GM19438 (cell line): ENCODE data around the gene HOPX.
"Not testable (repeated sequence)": the region's sequence is repeated elsewhere in the genome, so short reads cannot be mapped to it uniquely, and the experiment has no call there.

Experiments used
- ATAC-seq: cut with Tn5 transposase; IDR thresholded peaks from one replicate; pipeline ENCODE4 v1.9.1; 2021; ENCODE audit warnings: low read depth; ENCODE audit not compliant: unreplicated experiment

The HOPX gene

DNA sequence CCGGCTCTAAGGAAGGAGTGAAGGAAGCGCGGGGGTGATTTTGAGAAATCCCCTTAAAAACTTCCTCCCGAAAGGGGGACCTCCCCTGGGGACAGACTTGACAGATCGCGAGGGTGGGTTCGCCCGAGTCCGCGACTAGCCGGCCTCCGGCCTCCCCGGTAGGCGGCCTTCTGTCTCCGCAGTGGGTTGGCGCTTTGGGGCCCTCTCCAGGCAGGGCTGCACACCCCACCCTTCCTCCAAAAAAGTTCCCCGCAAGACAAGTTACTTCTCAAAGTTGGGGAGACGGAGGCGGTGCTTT is 24.8 kb downstream of the HOPX start:
- ATAC-seq = no peak

DNA sequence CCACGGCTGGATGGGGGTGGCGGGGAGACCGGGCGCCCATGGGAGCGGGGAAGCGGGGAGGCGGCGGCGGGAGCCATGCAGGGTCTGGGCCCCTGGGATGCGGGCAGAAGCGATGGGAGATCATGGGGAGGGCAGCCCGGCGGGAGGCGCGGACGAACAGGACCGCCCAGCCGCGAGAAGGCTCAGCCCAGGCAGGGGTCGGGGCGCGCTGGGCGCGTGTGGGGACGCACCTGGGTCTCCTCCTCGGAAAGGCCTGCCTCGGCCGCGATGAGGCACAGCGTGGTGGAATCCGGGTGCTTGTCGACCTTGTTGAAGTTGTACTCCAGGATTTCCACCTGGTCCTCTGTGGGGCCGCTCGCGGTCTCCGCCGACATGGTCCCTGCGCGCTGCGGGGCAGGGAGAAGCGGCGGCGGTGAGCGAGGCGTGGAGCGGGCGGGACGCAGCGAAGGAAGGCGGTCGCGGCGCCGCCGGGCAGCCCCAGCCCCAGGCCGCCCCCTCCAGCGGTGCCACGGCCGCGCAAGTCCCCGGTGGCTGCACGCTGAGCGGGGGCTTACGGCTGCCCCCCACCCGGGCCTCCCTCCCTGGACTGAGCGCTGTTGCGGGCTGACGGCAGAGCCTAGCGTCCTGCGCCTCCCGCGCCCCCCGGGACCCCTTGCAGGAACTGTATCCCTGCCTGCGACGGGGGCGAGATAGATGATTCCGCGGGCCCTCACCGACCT is 25.3 kb downstream of the HOPX start:
- no peak for ATAC-seq

DNA sequence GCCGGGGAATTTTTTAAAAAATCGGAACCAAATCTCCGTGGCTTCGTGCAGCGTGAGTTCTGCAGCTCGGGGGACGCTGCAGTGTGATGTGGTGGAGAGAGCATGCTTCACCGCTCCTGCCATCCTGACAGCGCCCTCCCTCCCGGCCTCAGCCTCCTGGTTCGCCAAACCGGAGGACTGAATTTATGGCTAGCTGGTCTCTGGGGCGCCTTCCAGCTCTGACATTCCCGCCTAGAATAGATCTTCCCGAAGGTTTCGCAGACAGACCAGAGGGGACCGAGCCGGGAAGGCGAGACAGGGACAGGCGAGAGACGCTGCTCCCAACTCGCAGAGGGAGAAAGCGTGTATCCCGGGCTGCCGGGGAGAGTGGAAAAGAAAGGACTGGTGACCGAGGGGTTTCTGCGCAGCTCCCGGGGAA is 25.9 kb downstream of the HOPX start:
- no peak for ATAC-seq

DNA sequence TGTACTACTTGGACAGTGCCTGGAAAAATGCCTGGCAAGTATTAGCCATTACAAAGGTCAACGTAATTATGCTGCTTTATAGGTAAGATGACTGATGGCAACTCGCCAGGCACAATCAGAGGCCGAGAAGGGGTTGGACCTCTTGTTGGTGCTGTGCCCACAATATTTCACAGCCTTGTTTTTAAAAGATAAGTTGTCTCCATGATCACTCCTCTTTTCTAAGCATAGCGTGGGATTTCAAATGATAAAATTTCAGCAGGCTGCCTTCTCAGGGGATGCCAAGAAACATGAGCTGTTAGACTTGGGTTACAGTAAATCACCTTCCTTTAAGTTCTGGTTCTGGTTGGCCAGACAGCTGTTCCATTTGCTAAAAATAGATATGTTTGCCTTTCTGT is 26.9 kb downstream of the HOPX start:
- ATAC-seq = no peak

DNA sequence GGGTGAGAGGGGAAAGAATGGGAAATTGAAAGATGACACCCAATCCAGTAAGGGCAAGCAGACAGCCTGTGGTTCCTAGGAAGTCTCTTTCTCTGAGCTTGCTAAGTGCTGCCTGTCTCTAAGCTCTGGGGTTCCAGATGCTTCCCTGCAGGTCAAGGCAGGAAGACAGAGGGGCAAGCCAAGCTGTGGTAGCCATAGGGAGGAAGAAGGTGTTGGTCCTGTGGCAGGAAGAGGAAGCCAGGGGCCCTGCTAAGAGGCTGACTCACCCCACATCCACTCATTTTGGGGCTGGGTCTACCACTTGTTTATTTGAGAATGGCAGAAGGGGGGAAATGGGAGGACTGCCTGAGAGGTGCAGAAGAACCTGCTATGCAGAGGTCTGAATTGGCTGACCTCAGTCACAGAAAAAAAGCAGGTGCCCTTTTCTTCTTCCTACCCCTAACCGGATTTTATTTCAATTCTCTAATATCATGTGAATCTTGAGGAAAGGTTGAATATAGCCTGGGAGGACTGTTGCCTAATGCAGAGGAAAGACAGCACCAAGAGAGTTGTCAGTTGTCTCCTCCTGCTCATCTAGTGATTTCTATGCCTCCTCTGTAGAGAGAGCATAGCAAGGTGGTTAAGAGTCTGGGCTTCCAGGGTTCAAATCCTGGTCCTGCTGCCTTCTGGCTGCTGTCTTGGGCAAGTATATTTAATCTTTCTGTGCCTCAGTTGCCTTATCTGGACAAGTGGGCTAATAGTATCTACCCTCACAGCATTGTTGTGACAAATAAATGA is 27.4 kb downstream of the HOPX start:
- no peak for ATAC-seq

DNA sequence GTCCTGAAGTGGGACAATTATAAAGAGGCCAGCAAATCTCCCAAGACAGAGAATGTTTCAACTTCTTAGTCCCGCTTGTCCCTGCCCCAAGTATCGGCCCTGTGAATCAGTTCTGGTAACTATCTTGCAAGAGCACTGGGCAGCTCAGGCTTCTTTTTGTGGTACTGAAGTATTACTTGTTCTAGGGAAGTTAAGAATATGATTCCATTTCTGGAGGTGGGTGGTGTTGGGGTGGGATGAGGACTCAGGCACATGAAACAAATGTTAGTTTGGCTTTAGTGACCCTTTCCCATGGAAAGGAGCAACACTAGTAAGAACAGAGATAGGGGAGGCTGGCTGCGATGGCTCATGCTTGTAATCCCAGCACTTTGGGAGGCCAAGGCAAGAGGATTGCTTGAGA is 28.9 kb downstream of the HOPX start:
- no peak for ATAC-seq

DNA sequence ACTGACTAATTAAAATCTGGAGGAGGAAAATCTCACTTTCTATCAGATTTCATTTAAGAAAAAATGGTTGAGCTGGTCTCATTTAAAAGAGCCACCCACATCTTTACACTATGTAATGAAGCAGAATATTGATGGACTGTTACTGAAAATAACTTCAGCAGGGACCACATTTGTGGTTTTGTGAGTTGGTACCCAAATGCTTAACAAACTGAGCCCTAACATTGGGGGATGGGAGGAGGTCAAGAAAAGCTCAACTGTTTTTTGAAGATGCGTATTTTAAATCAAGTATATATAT is 30.1 kb downstream of the HOPX start:
- no peak for ATAC-seq

DNA sequence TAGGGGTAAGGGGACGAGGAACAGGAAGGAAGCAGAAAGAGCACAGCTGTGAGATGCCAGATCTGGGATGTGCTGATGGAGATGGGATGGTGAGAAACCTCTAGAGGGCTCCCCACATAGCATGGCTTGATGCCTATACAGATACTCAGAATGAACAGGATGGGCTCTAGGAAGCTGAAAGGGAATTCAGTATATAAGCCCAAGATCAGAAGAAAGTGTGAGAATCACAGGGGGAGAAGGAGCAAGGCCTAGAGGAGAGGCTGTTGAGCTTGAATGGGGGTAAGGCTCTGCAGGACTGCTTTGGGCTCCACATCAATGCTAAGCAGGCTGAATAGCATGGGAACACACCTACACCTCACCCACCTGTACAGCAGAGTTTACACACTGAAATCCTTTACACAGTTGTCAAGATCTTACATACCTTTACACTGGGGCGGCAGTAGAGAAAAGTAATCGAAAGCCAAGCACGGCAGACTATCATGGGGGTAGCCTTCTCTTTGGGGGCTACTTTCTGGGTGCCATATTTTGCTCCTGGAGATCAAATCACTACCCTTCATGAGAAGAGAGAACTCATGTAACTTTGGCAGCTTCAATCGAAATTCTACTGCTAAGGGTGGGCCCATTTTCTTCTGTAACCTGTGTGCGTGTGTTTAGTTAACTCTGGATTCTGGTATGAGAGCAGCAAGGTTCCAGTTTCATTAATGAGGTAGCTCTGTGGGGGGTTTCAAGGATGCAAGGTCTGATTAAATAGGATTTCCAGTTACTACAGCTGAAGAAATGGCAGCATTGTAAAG is 30.6 kb downstream of the HOPX start:
- ATAC-seq = no peak

DNA sequence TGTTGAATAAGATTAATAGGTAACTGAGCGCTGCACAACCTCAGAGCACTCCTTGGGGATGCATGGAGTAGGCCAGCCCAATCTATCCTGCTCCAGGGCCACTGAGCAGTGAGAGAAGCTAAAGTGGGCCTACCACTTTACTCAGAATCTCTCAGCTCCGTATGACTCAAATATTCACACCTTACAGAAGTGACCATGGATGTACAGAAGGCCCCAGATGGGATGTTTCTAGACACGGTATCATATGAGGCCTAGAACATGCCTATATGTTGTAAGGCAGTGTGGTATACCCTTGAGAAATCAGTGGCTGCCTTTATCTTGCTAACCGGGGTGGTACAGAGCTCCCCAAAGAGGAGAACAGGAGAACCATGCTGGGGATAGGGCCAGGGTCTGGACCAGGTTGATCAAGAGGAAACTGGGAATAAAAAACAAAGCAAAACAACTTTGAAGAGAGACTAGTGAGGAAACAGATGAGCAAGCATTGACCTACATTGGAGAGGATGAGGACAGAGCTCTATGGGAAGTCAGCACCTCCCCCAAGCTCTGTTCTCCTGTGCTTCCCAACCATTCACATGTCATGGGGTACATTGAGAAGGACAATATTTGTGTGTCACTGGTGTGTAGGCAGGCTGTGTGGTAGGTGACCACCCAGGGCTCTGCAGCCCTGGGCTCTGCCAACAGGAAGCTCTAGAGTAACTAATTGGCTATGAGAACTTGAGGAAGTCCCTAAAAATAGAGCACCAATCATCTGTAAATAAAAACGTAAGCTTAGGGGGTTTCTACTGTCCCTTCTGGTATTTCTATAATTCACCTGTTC is 31.4 kb downstream of the HOPX start:
- no peak for ATAC-seq

DNA sequence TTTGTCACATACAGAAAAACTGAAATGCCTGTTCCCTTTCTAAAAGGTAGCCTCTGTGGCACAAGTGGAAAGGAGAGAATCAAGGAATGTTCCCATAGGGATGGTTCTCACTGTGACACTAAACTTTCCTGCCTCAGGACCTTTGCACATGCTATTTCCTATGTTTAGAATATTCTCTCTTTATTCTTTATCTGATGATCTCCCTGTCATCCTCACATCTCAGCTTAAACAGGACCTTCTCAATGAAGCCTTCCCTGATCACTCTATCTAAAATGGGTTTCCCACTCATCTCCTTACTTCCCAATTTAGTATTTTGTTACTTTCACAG is 32.3 kb downstream of the HOPX start:
- no peak for ATAC-seq

DNA sequence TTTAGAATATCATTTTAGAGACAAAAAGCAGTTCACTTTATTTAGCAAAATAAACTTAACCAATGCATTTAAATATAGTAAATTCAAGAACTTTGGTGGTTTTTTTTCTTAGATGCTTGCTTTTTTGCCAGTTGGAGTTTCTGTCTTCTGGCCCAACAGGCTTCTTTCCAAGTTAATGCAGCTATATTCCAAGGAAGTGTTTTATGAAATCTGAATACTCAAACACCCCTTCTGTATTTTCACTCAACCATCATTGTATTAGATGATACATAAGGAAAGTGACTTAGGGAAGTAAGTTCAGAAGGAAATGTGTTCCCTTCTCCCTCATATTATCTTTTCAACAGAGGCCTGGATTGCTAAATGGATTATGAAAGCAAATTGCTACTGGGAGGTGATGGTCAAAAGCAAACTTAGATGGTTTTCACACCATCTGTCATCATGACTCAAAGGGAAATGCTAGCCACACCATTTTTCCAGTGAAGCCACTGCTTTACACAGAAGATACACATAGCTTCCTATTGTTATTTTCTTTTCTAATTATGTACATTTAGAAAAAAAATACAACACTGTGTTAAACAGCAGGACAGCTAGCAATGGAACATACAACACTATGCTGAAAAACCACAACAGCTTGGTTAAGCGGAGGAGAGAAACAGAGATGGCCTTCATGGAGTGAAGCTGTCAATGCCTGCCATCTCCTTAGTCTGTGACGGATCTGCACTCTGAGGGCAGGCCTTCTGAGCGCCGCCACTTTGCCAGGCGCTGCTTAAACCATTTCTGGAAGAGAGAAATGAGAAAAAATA is 32.9 kb downstream of the HOPX start:
- ATAC-seq = no peak

DNA sequence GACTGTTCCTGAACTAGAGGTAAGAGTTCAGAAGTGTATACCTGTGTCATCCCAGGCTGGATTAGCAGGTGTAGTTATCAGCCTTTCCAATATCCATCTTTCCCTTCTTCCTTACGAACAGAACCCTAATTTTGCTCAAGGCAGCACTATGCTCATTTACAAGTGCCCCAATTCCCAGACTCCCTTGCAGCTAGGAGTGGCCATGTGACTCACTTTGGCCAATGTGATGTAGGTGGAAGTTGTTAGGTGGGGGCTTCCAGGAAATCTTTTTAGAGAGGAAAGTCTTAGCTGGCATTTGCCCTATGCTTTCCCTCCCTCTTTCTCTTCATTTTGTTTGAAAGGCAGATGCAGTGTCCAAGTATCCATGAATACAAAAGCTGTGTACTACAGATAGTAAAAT is 34.8 kb downstream of the HOPX start:
- no peak for ATAC-seq

DNA sequence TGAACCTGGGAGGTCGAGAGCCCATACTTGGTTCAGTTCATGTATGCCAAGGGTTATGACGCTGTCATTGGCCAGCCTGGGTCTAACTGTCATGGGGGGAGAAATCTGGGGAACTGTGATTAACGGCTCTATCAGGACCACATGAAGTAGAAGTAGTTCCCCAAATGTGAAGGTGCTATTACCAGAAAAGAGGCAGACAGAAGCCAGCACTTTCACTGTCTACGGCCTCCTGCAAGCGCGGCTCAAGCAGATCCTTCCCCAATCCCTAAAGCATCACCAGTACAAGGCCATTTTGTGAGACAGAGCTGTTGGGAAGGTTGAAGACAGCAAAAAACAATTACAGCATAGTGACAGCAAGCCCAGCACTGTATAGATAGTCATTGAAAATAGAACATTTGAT is 37.5 kb downstream of the HOPX start:
- no peak for ATAC-seq

DNA sequence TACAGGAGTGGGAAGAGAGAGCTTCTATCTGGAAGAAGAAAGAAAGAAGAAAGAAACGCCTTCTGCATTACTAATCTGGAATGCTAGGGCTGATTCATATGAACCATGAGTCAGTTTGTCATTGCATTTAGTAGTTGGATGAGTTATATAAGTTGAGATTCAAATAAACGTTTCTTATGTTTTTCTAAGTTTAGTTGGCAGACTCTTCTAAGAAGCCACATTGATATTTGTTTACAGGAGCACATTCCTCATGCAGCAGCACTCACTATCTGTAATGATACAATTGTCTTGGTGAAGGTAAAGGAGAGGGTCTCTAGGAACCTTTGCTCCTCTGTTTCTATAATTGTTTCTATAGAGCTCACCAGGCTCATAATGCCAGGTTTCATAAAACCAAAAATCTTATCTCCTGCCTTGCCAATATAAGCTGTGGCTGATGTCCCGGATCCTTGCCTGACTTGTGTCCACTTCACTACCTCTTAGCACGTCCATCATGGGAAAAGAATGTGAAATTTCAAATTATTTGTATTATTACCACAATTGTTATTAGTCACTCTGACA is 39.5 kb downstream of the HOPX start:
- no peak for ATAC-seq

DNA sequence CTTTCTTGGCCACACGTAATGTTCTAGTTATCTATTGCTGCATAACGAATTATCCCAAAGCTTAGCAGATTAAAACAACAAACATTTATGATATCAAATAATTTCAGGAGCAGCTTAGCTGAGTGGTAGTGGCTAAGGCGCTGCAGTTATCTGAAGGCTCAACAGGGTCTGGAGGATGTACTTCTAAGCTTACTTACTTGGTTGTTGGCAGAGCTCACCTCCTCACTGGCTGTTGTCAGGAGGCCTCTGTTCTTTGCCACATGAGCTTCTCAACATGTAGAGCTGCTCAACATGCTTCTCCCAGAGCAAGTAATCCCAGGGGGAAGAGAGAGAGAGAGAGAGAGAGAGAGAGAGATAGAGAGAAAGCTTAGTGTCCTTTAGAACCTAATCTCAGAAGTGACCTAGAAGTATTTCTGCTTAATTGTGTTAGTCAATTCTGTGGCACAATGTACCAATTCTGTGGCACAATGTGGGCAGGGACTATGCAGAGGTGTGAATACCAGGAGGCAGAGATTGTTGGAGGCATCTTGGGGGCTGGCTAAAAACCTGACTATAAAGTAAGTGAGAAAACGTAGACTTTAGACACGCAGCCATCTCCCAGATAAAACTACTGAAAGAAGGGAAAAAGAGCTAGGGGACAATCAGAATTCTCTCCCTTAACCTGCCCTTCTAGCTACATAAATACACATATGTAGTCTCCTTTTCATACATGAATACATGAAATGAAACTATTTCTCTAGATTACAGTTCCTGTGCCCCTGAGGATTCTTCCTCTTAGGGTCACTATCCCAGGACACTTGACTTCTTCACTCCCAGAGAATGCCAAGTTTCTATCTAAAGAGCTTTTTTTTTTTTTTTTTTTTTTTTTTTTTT is 40.2 kb downstream of the HOPX start:
- no peak for ATAC-seq

DNA sequence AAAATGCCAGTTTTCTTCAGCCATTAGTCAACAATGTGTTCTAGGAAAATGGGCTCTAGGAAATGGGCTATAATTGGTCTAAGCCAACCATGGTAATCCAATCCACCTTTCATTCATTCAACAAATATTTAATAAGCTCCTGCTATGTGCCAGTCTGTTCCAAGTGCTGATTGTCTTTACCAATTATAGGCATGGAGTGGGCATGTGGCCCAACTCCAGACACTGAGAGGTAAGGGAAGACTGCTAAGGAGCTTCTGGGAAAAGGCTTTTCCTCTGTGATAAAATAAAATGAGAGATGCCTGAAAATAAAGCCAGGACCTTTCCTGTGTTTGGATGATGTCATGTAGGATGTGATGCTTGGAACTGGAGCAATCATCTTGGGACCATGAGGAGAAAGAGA is 43.3 kb downstream of the HOPX start:
- ATAC-seq = no peak

DNA sequence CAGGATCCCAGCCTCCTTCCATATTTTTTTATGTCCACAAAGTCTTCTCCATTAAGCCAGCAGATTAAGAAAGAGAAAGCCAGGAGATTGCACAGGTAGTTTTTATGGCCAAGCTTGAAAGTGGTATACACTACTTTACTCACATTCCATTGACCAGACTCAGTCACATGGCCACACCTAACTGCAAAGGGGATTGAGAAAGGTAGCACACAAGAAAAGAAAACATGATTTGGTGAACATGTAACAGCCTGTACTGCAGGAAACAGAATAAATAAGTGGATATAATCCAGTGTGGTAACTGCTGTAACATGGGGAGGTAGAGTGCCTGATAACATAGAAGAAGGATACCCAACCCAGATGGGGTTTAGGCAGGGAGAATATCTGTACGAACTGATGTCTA is 43.9 kb downstream of the HOPX start:
- no peak for ATAC-seq

DNA sequence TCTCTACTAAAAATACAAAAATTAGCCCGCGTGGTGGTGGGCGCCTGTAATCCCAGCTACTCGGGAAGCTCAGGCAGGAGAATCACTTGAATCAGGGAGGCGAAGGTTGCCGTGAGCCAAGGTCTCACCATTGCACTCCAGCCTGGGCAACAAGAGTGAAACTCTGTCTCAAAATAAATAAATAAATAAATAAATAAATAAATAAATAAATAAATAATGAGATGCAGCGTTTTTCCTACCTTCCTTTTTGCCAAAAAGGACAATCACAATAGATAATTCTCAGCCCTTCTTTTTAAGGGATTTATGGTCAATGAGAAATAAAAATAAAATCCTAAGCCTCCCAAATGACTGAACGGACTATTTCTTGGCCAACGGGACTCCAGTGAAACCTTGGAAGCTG is 46.1 kb downstream of the HOPX start:
- ATAC-seq = not testable (repeated sequence)

DNA sequence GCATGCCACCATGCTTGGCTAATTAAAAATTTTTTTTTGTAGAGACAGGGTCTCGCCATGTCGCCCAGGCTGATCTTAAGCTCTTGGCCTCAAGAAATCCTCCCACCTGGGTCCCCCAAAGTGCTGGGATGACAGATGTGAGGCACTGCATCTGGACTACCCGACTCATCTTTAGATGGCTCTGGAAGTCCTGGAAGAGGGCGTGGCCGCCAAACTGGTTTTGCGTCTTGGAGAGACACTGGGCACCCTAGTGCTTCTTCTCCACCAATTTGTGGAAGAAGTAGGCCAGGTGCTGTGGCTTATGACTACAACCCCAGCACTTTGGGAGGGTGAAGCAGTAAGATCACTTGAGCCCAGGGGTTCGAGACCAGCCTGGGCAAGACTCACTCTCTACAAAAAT is 47.6 kb downstream of the HOPX start:
- no peak for ATAC-seq
